ENCODE results near the gene KRT33B. TPM values are rescaled to one million over a fixed set of nuclear protein-coding genes. Genes with fewer than 3 reads are reported as not detected.
"Not testable (repeated sequence)": the region's sequence is repeated elsewhere in the genome, so short reads cannot be mapped to it uniquely, and the experiment has no call there.

The KRT33B gene
- total RNA-seq, 4 donors from 2014 or later = not detected

GRCh38 chr17:41387670-41388069 lies 18.1 kb upstream of the KRT33B start:
- no peak for DNase-seq
- intact Hi-C loops (cut with DNase I; ENCODE audit: low total_unique reads) = no loop called here
- no peak for TF ChIP-seq CTCF (IDR thresholded peaks at IDR 0.05)
- no peak for TF ChIP-seq POLR2A (IDR thresholded peaks at IDR 0.05)
- H3K4me1 ChIP-seq = no peaks in the 10 kb centered on the region
- no peaks in the 10 kb centered on the region for H3K27me3 ChIP-seq
- H3K36me3 ChIP-seq = no peaks in the 10 kb centered on the region
- H3K9me3 ChIP-seq = peaks cover 0 to 3% of the 10 kb centered on the region in 2 donors
- H3K4me3 ChIP-seq = no peak overlapping the region
- no peak overlapping the region for H3K27ac ChIP-seq

GRCh38 chr17:41386227-41386626 lies 16.6 kb upstream of the KRT33B start:
- no peak overlapping the region for H3K27ac ChIP-seq
- intact Hi-C loops (cut with DNase I; ENCODE audit: low total_unique reads) = no loop called here
- H3K27me3 ChIP-seq = no peaks in the 10 kb centered on the region
- H3K4me1 ChIP-seq = no peaks in the 10 kb centered on the region
- no peaks in the 10 kb centered on the region for H3K36me3 ChIP-seq
- no peak overlapping the region for H3K4me3 ChIP-seq
- no peak for TF ChIP-seq POLR2A (IDR thresholded peaks at IDR 0.05)
- TF ChIP-seq CTCF (IDR thresholded peaks at IDR 0.05) = no peak
- no peak for DNase-seq
- H3K9me3 ChIP-seq = peaks cover 0 to 3% of the 10 kb centered on the region in 2 donors

- Histone ChIP-seq H3K27ac (no peak overlapping the region), H3K4me1 (no peaks in the 10 kb centered on the region), H3K4me3 (no peak overlapping the region), H3K9me3 (peaks cover 0 to 3% of the 10 kb centered on the region in 2 donors), H3K27me3 (no peaks in the 10 kb centered on the region), H3K36me3 (no peaks in the 10 kb centered on the region)
- TF ChIP-seq POLR2A (IDR thresholded peaks at IDR 0.05) (no peak), CTCF (IDR thresholded peaks at IDR 0.05) (no peak)
- intact Hi-C loops (cut with DNase I; ENCODE audit: low total_unique reads) = no loop called here
- no peak for DNase-seq
These were observed 14.1 kb upstream of the KRT33B start for GRCh38 chr17:41383690-41384089.

- intact Hi-C loops (cut with DNase I; ENCODE audit: low total_unique reads) = no loop called here
- TF ChIP-seq POLR2A (IDR thresholded peaks at IDR 0.05) = no peak
- no peak for TF ChIP-seq CTCF (IDR thresholded peaks at IDR 0.05)
- H3K4me3 ChIP-seq = no peak overlapping the region
- peaks cover 0 to 3% of the 10 kb centered on the region in 2 donors for H3K9me3 ChIP-seq
- H3K27me3 ChIP-seq = no peaks in the 10 kb centered on the region
- H3K36me3 ChIP-seq = no peaks in the 10 kb centered on the region
- no peak for DNase-seq
- H3K27ac ChIP-seq = no peak overlapping the region
- no peaks in the 10 kb centered on the region for H3K4me1 ChIP-seq
These were observed 12.8 kb upstream of the KRT33B start for GRCh38 chr17:41382394-41382793.

GRCh38 chr17:41381943-41382342 lies 12.3 kb upstream of the KRT33B start, which contains the start of gene KRT34:
KRT34 (minus strand) TSS chr17:41382306; CDS start chr17:41382246, 60 bp downstream.
- H3K4me3 ChIP-seq; DNase-seq; intact Hi-C loops (cut with DNase I; ENCODE audit: low total_unique reads); H3K4me1 ChIP-seq; H3K36me3 ChIP-seq; H3K27ac ChIP-seq; H3K9me3 ChIP-seq; H3K27me3 ChIP-seq: not testable (repeated sequence)

- H3K4me1 ChIP-seq; DNase-seq; H3K27me3 ChIP-seq; H3K27ac ChIP-seq; H3K9me3 ChIP-seq; intact Hi-C loops (cut with DNase I; ENCODE audit: low total_unique reads); H3K4me3 ChIP-seq; H3K36me3 ChIP-seq: not testable (repeated sequence)
These were observed 10.5 kb upstream of the KRT33B start for GRCh38 chr17:41380091-41380490.
